GM23338 (cell line): ENCODE data around the gene ZNF142. TPM values are rescaled to one million over a fixed set of nuclear protein-coding genes. Genes with fewer than 3 reads are reported as not detected.
A peak's percentile ranks its signal among the peaks of the same experiment; 100 is the strongest.

ENCODE experiments used
- ATAC-seq: fragments of 200-7000 bp; cut with Tn5 transposase; 3 replicates; pipeline ENCODE4 v1.9.1; 2020
- DNase-seq: peaks from one replicate; pipeline ENCODE4 v3.0.0-alpha.2; 2015; ENCODE audit warnings: low spot score
- H2AFZ ChIP-seq: fragments of 200-600 bp; sonication (generic); 2 replicates; pipeline ENCODE4 v1.8.0; 2016; ENCODE audit warnings: antibody characterized with exemption, mild to moderate bottlenecking, moderate library complexity
- H3F3A ChIP-seq: fragments of 200-600 bp; sonication (generic); replicated peaks from 2 replicates; pipeline ENCODE4 v1.8.0; 2017; ENCODE audit warnings: antibody characterized with exemption, mixed run types, low read depth
- H3K27ac ChIP-seq: fragments of 200-600 bp; sonication (generic); 2 replicates; pipeline ENCODE4 v1.6.1; 2016; ENCODE audit warnings: low read depth
- H3K27me3 ChIP-seq: fragments of 200-600 bp; sonication (generic); 2 replicates; pipeline ENCODE4 v1.8.0; 2016; ENCODE audit warnings: mild to moderate bottlenecking, mixed run types, moderate library complexity; ENCODE audit not compliant: insufficient read depth
- H3K36me3 ChIP-seq: fragments of 200-600 bp; sonication (generic); 2 replicates; pipeline ENCODE4 v1.8.0; 2016; ENCODE audit warnings: mild to moderate bottlenecking; ENCODE audit not compliant: insufficient read depth
- H3K4me1 ChIP-seq: fragments of 200-600 bp; sonication (generic); 2 replicates; pipeline ENCODE4 v1.8.0; 2016; ENCODE audit warnings: mild to moderate bottlenecking, moderate library complexity; ENCODE audit not compliant: insufficient read depth
- H3K4me2 ChIP-seq: fragments of 200-600 bp; sonication (generic); 2 replicates; pipeline ENCODE4 v1.7.1; 2017; ENCODE audit warnings: mixed run types
- H3K4me3 ChIP-seq: fragments of 200-600 bp; sonication (generic); 2 replicates; pipeline ENCODE4 v1.6.1; 2016; ENCODE audit warnings: mixed run types
- H3K79me2 ChIP-seq: fragments of 200-600 bp; sonication (generic); replicated peaks from 2 replicates; pipeline ENCODE4 v1.8.0; 2017; ENCODE audit warnings: mild to moderate bottlenecking; ENCODE audit not compliant: insufficient read depth
- H3K9me2 ChIP-seq: fragments of 200-600 bp; sonication (generic); 2 replicates; pipeline ENCODE4 v1.8.0; 2017; ENCODE audit not compliant: insufficient read depth
- H4K20me1 ChIP-seq: fragments of 200-600 bp; sonication (generic); replicated peaks from 2 replicates; pipeline ENCODE4 v1.8.0; 2017; ENCODE audit warnings: mild to moderate bottlenecking; ENCODE audit not compliant: insufficient read depth
- H3K27ac Mint-ChIP-seq: 2 replicates; pipeline ENCODE4 v1.8.0; 2020; ENCODE audit warnings: inconsistent platforms, mild to moderate bottlenecking, moderate library complexity, mixed read lengths
- H3K27me3 Mint-ChIP-seq: 3 replicates; pipeline ENCODE4 v1.8.0; 2022; ENCODE audit warnings: low read depth, mild to moderate bottlenecking, moderate library complexity, mixed read lengths, inconsistent platforms; ENCODE audit not compliant: insufficient read depth, poor library complexity
- H3K36me3 Mint-ChIP-seq: 3 replicates; pipeline ENCODE4 v1.8.0; 2021; ENCODE audit warnings: low read depth, mild to moderate bottlenecking, inconsistent platforms, moderate library complexity, mixed read lengths
- H3K4me1 Mint-ChIP-seq: 3 replicates; pipeline ENCODE4 v1.8.0; 2020; ENCODE audit warnings: mild to moderate bottlenecking, inconsistent platforms, mixed read lengths
- H3K4me3 Mint-ChIP-seq: 3 replicates; pipeline ENCODE4 v1.8.0; 2021; ENCODE audit warnings: moderate library complexity, mild to moderate bottlenecking, inconsistent platforms, mixed read lengths
- H3K9me3 Mint-ChIP-seq: 3 replicates; pipeline ENCODE4 v1.8.0; 2020; ENCODE audit warnings: moderate library complexity, mild to moderate bottlenecking, inconsistent platforms, mixed read lengths
- EZH2 ChIP-seq: fragments of 200-600 bp; sonication (generic); IDR thresholded peaks from one replicate; pipeline ENCODE4 v1.8.0; 2017; ENCODE audit warnings: antibody characterized with exemption, mild to moderate bottlenecking, low read depth; ENCODE audit not compliant: unreplicated experiment
- EZH2phosphoT487 ChIP-seq: fragments of 200-600 bp; sonication (generic); IDR thresholded peaks from one replicate; pipeline ENCODE4 v1.8.1; 2018; ENCODE audit warnings: antibody characterized with exemption; ENCODE audit not compliant: unreplicated experiment
- JUNB ChIP-seq: IDR thresholded peaks from one replicate; pipeline ENCODE4 v1.6.1; 2016; ENCODE audit warnings: antibody characterized with exemption; ENCODE audit not compliant: unreplicated experiment
- NANOG ChIP-seq: IDR thresholded peaks from 2 replicates; pipeline ENCODE4 v1.6.1; 2016; ENCODE audit warnings: antibody characterized with exemption, borderline replicate concordance
- POLR2AphosphoS5 ChIP-seq: IDR thresholded peaks from 2 replicates; pipeline ENCODE4 v1.6.1; 2016; ENCODE audit warnings: antibody characterized with exemption, low read depth
- STAT1 ChIP-seq: IDR thresholded peaks from one replicate; pipeline ENCODE4 v1.6.1; 2016; ENCODE audit warnings: antibody characterized with exemption; ENCODE audit not compliant: unreplicated experiment
- ZNF331 ChIP-seq: fragments of 250-450 bp; sonication (Bioruptor Pico); IDR thresholded peaks from 2 replicates; pipeline ENCODE4 v1.5.0; 2020; ENCODE audit warnings: low read depth, mild to moderate bottlenecking, moderate library complexity
- polyA plus RNA-seq: library from polyadenylated mRNA; unstranded; fragments of >200 nt; fragmentation: Nextera tagmentation; extraction: Ambion mirVana; gene quantifications from 2 replicates; pipeline ENCODE4 v1.2.1, GENCODE V29; 2016
- total RNA-seq: library from RNA; depleted of rRNA; stranded (reverse); fragments of >200 nt; shearing (Covaris generic); gene quantifications from 2 replicates; pipeline ENCODE4 v1.2.3, GENCODE V29; 2014
- TF ChIP-seq, protein P1 (sequence below), 2 experiments: fragments of 200-600 bp in 1 of 2; sonication (generic) in 1 of 2; conservative IDR thresholded peaks; 2 replicates each; pipeline versions ENCODE4 v1.5.1 to v1.6.1; 2016 to 2017; ENCODE audit warnings: antibody characterized with exemption in 2 of 2, low read depth in 2 of 2, mild to moderate bottlenecking in 2 of 2, moderate library complexity in 1 of 2
- TF ChIP-seq, protein P2 (sequence below): fragments of 250-450 bp; sonication (Bioruptor Pico); IDR thresholded peaks from 2 replicates; pipeline ENCODE4 v1.5.0; 2020; ENCODE audit warnings: mild to moderate bottlenecking, moderate library complexity
- TF ChIP-seq, protein P3 (sequence below): IDR thresholded peaks from 2 replicates; pipeline ENCODE4 v1.6.1; 2016; ENCODE audit warnings: antibody characterized with exemption

ZNF142 gene
- total and polyA plus RNA-seq, 2 experiments from 2014 or later: 14.9 to 32.8 TPM

DNA sequence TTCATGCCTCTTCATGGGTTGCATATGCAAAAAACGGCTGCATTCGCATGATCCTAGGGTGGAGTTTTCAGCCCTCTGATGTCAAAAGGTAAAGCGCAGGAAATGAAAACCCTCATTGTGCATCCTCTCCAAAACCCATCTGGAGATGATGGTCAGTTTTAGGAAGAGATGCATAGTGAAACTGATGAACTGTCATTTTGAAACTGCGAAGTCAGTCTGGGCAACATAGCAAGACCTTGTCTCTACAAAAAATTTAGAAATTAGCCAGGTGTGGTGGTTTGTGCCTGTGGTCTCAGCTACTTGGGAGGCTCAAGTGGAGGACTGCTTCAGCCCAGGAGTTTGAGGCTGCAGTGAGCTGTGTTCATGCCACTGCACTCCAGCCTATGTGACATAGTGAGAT lies 48.7 kb upstream of the ZNF142 start (continued):
- TF ChIP-seq, protein P1, sequence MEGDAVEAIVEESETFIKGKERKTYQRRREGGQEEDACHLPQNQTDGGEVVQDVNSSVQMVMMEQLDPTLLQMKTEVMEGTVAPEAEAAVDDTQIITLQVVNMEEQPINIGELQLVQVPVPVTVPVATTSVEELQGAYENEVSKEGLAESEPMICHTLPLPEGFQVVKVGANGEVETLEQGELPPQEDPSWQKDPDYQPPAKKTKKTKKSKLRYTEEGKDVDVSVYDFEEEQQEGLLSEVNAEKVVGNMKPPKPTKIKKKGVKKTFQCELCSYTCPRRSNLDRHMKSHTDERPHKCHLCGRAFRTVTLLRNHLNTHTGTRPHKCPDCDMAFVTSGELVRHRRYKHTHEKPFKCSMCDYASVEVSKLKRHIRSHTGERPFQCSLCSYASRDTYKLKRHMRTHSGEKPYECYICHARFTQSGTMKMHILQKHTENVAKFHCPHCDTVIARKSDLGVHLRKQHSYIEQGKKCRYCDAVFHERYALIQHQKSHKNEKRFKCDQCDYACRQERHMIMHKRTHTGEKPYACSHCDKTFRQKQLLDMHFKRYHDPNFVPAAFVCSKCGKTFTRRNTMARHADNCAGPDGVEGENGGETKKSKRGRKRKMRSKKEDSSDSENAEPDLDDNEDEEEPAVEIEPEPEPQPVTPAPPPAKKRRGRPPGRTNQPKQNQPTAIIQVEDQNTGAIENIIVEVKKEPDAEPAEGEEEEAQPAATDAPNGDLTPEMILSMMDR (conservative IDR thresholded peaks at IDR 0.05; ENCODE audit: low read depth in 2 of 2): no peak
- TF ChIP-seq POLR2AphosphoS5 (no peak), STAT1 (no peak), EZH2phosphoT487 (no peak), NANOG (no peak)

DNA sequence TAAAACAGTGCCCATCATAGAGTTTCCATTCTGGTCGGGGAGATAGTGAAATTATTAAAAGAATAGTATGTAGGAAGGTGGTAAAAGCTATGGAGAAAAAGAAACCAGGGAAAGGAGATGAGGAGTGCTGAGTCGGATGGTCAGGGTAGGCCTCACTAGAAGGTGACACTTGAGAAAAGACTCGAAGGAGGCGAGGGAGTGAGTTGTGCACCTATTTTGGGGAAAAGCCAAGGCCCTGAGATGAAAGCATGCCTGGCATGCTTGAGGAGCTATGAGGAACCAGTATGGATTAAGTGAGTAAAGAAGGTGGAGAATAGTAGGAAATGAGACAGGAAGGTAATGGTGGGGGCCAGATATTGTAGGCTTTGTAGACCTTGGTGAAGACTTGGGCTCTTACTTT lies 43.9 kb upstream of the ZNF142 start:
- peaks cover 2% of the 10 kb centered on the region for H3K27me3 Mint-ChIP-seq
- H3K4me2 ChIP-seq: no peak overlapping the region
- H3K4me3 Mint-ChIP-seq: no peak overlapping the region
- ATAC-seq: no peak
- H3K27ac ChIP-seq: no peak overlapping the region
- no peak overlapping the region for H3K4me3 ChIP-seq
- TF ChIP-seq NANOG (no peak), ZNF331 (no peak), JUNB (no peak), EZH2phosphoT487 (no peak), EZH2 (no peak), POLR2AphosphoS5 (no peak), STAT1 (no peak)
- TF ChIP-seq, protein P2, sequence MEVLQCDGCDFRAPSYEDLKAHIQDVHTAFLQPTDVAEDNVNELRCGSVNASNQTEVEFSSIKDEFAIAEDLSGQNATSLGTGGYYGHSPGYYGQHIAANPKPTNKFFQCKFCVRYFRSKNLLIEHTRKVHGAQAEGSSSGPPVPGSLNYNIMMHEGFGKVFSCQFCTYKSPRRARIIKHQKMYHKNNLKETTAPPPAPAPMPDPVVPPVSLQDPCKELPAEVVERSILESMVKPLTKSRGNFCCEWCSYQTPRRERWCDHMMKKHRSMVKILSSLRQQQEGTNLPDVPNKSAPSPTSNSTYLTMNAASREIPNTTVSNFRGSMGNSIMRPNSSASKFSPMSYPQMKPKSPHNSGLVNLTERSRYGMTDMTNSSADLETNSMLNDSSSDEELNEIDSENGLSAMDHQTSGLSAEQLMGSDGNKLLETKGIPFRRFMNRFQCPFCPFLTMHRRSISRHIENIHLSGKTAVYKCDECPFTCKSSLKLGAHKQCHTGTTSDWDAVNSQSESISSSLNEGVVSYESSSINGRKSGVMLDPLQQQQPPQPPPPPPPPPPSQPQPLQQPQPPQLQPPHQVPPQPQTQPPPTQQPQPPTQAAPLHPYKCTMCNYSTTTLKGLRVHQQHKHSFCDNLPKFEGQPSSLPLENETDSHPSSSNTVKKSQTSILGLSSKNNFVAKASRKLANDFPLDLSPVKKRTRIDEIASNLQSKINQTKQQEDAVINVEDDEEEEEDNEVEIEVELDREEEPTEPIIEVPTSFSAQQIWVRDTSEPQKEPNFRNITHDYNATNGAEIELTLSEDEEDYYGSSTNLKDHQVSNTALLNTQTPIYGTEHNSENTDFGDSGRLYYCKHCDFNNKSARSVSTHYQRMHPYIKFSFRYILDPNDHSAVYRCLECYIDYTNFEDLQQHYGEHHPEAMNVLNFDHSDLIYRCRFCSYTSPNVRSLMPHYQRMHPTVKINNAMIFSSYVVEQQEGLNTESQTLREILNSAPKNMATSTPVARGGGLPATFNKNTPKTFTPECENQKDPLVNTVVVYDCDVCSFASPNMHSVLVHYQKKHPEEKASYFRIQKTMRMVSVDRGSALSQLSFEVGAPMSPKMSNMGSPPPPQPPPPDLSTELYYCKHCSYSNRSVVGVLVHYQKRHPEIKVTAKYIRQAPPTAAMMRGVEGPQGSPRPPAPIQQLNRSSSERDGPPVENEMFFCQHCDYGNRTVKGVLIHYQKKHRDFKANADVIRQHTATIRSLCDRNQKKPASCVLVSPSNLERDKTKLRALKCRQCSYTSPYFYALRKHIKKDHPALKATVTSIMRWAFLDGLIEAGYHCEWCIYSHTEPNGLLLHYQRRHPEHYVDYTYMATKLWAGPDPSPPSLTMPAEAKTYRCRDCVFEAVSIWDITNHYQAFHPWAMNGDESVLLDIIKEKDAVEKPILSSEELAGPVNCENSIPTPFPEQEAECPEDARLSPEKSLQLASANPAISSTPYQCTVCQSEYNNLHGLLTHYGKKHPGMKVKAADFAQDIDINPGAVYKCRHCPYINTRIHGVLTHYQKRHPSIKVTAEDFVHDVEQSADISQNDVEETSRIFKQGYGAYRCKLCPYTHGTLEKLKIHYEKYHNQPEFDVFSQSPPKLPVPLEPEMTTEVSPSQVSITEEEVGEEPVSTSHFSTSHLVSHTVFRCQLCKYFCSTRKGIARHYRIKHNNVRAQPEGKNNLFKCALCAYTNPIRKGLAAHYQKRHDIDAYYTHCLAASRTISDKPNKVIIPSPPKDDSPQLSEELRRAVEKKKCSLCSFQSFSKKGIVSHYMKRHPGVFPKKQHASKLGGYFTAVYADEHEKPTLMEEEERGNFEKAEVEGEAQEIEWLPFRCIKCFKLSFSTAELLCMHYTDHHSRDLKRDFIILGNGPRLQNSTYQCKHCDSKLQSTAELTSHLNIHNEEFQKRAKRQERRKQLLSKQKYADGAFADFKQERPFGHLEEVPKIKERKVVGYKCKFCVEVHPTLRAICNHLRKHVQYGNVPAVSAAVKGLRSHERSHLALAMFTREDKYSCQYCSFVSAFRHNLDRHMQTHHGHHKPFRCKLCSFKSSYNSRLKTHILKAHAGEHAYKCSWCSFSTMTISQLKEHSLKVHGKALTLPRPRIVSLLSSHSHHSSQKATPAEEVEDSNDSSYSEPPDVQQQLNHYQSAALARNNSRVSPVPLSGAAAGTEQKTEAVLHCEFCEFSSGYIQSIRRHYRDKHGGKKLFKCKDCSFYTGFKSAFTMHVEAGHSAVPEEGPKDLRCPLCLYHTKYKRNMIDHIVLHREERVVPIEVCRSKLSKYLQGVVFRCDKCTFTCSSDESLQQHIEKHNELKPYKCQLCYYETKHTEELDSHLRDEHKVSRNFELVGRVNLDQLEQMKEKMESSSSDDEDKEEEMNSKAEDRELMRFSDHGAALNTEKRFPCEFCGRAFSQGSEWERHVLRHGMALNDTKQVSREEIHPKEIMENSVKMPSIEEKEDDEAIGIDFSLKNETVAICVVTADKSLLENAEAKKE (CRISPR knock-in tag): no peak
- TF ChIP-seq, protein P3, sequence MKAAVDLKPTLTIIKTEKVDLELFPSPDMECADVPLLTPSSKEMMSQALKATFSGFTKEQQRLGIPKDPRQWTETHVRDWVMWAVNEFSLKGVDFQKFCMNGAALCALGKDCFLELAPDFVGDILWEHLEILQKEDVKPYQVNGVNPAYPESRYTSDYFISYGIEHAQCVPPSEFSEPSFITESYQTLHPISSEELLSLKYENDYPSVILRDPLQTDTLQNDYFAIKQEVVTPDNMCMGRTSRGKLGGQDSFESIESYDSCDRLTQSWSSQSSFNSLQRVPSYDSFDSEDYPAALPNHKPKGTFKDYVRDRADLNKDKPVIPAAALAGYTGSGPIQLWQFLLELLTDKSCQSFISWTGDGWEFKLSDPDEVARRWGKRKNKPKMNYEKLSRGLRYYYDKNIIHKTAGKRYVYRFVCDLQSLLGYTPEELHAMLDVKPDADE: no peak
- H3K79me2 ChIP-seq: no peaks in the 10 kb centered on the region
- peaks cover 6% of the 10 kb centered on the region; the same call in 2 of the 3 replicates for H3K4me1 Mint-ChIP-seq
- H3F3A ChIP-seq: no peaks in the 10 kb centered on the region
- no peak for DNase-seq
- H3K27me3 ChIP-seq: no peaks in the 10 kb centered on the region
- H3K9me3 Mint-ChIP-seq: peaks cover 4% of the 10 kb centered on the region; the same call in 1 of the 3 replicates
- H3K36me3 Mint-ChIP-seq: peaks cover 7% of the 10 kb centered on the region; the same call in 2 of the 3 replicates
- H3K4me1 ChIP-seq: no peaks in the 10 kb centered on the region
- H3K9me2 ChIP-seq: no peaks in the 10 kb centered on the region
- H2AFZ ChIP-seq: no peak overlapping the region
- H3K27ac Mint-ChIP-seq: 0 out of 2 replicates have a peak overlapping the region, but pooled peaks have one; percentile 14
- no peaks in the 10 kb centered on the region; the same call in 1 of the 2 replicates for H3K36me3 ChIP-seq
- no peaks in the 10 kb centered on the region for H4K20me1 ChIP-seq
